ENCODE measurements around the gene CCDC69. TPM values are rescaled to one million over a fixed set of nuclear protein-coding genes. Genes with fewer than 3 reads are reported as not detected.
A peak's percentile ranks its signal among the peaks of the same experiment; 100 is the strongest.

CCDC69 gene
- total and polyA plus RNA-seq, 2 donors (not counting 1 experiment from before 2014, with no cell fraction given): 58.7 to 125 TPM

GRCh38 chr5:151243127-151243526 is 19.2 kb upstream of the CCDC69 start:
- Histone ChIP-seq H3K4me1 (ENCODE audit: control insufficient read depth in 2 of 2, insufficient read depth in 2 of 2, low read length in 2 of 2) (peaks cover 49 to 54% of the 10 kb centered on the region in 2 donors), H3K36me3 (replicated peaks in 1 of 2; ENCODE audit: control extremely low read depth in 1 of 2, control insufficient read depth in 1 of 2, extremely low read depth in 1 of 2, insufficient read depth in 2 of 2, low read length in 1 of 2) (no peaks in the 10 kb centered on the region), H3K9ac (ENCODE audit: low read length) (no peak overlapping the region), H4K20me1 (ENCODE audit: control insufficient read depth, insufficient read depth, low read length, poor library complexity, severe bottlenecking) (no peaks in the 10 kb centered on the region), H3K27me3 (replicated peaks in 1 of 4; ENCODE audit: control extremely low read depth in 1 of 4, control insufficient read depth in 3 of 4, insufficient read depth in 4 of 4, low read length in 3 of 4) (no peaks in the 10 kb centered on the region), H3K9me3 (ENCODE audit: control extremely low read depth in 1 of 3, control insufficient read depth in 2 of 3, insufficient read depth in 1 of 3, low read length in 2 of 3) (no peaks in the 10 kb centered on the region), H3K4me2 (replicated peaks; ENCODE audit: low read depth, low read length, poor library complexity, severe bottlenecking) (no peak overlapping the region), H3K4me3 (ENCODE audit: control extremely low read depth in 1 of 5, extremely low read depth in 1 of 5, insufficient read depth in 1 of 5, low read depth in 2 of 5, low read length in 4 of 5) (no peak overlapping the region), H3K79me2 (ENCODE audit: control insufficient read depth, insufficient read depth, low read length) (peaks cover 28% of the 10 kb centered on the region), H2AFZ (ENCODE audit: insufficient read depth, low read depth, low read length, poor library complexity, severe bottlenecking) (no peak overlapping the region), H3K27ac (ENCODE audit: low read length in 2 of 2) (no peak overlapping the region)
- Mint-ChIP-seq H3K4me1 (peaks cover 68% of the 10 kb centered on the region), H3K27ac (peak overlapping the region; percentile 3), H3K4me3 (peak overlapping the region; percentile 32), H3K27me3 (no peaks in the 10 kb centered on the region), H3K9me3 (ENCODE audit: insufficient read depth) (no peaks in the 10 kb centered on the region)
- no peak for ATAC-seq (ENCODE audit: low read depth)
- intact Hi-C loops (cut with micrococcal nuclease): no loop called here
- CTCF ChIA-PET: interaction anchor here (1.2 to 14.0 kb wide), 7 partner anchors 12 to 127 kb away, joined by 3 to 299 read pairs (median 42); partner anchors contain the start of gene CCDC69
- POLR2A ChIA-PET: no interaction called here
- no peak for DNase-seq
- TF ChIP-seq EZH2 (IDR thresholded peaks at IDR 0.05; ENCODE audit: borderline replicate concordance, insufficient read depth, low read depth, low read length, poor library complexity, severe bottlenecking) (no peak), CTCF (IDR thresholded peaks at IDR 0.05) (no peak)
- no CpG with 5 or more reads among the region's 4 CpGs for WGBS (ENCODE audit: insufficient coverage)

- WGBS (ENCODE audit: insufficient coverage): 67% methylated on average over 2 of the region's 2 CpGs
- H3K4me3 ChIP-seq (ENCODE audit: control extremely low read depth in 1 of 5, extremely low read depth in 1 of 5, insufficient read depth in 1 of 5, low read depth in 2 of 5, low read length in 4 of 5): no peak overlapping the region
- no peaks in the 10 kb centered on the region for H3K27me3 ChIP-seq (replicated peaks in 1 of 4; ENCODE audit: control extremely low read depth in 1 of 4, control insufficient read depth in 3 of 4, insufficient read depth in 4 of 4, low read length in 3 of 4)
- H3K9me3 ChIP-seq (ENCODE audit: control extremely low read depth in 1 of 3, control insufficient read depth in 2 of 3, insufficient read depth in 1 of 3, low read length in 2 of 3): no peaks in the 10 kb centered on the region
- intact Hi-C loops (cut with micrococcal nuclease): loop anchor here (1.0 kb wide), 1 partner anchor 11 kb away; no protein-coding TSS in a partner anchor
- DNase-seq: no peak
- H3K4me2 ChIP-seq (replicated peaks; ENCODE audit: low read depth, low read length, poor library complexity, severe bottlenecking): peak overlapping the region; percentile 46
- no peaks in the 10 kb centered on the region for H3K27me3 Mint-ChIP-seq
- H3K4me1 ChIP-seq (ENCODE audit: control insufficient read depth in 2 of 2, insufficient read depth in 2 of 2, low read length in 2 of 2): peaks cover 68% of the 10 kb centered on the region in 2 donors
- H3K27ac ChIP-seq (ENCODE audit: low read length in 2 of 2): peak overlapping the region in 1 of 2 donors; percentile 12
- H3K4me1 Mint-ChIP-seq: peaks cover 85% of the 10 kb centered on the region
- CTCF ChIA-PET: interaction anchor here (0.8 to 14.0 kb wide), 16 partner anchors 10 to 439 kb away, joined by 3 to 299 read pairs (median 13); partner anchors contain the start of genes CCDC69 and GM2A
- no peaks in the 10 kb centered on the region for H3K9me3 Mint-ChIP-seq (ENCODE audit: insufficient read depth)
- no peak for ATAC-seq (ENCODE audit: low read depth)
- no peak overlapping the region for H3K9ac ChIP-seq (ENCODE audit: low read length)
- no peak overlapping the region for H2AFZ ChIP-seq (ENCODE audit: insufficient read depth, low read depth, low read length, poor library complexity, severe bottlenecking)
- no peaks in the 10 kb centered on the region for H4K20me1 ChIP-seq (ENCODE audit: control insufficient read depth, insufficient read depth, low read length, poor library complexity, severe bottlenecking)
- no peaks in the 10 kb centered on the region for H3K36me3 ChIP-seq (replicated peaks in 1 of 2; ENCODE audit: control extremely low read depth in 1 of 2, control insufficient read depth in 1 of 2, extremely low read depth in 1 of 2, insufficient read depth in 2 of 2, low read length in 1 of 2)
- POLR2A ChIA-PET: interaction anchor here (0.7 to 1.0 kb wide), 5 partner anchors 10 to 159 kb away, joined by 3 to 9 read pairs (median 3); partner anchors contain the start of gene GM2A
- TF ChIP-seq EZH2 (IDR thresholded peaks at IDR 0.05; ENCODE audit: borderline replicate concordance, insufficient read depth, low read depth, low read length, poor library complexity, severe bottlenecking) (no peak), CTCF (IDR thresholded peaks at IDR 0.05) (no peak)
- H3K79me2 ChIP-seq (ENCODE audit: control insufficient read depth, insufficient read depth, low read length): peaks cover 28% of the 10 kb centered on the region
- peak overlapping the region; percentile 64 for H3K27ac Mint-ChIP-seq
- H3K4me3 Mint-ChIP-seq: peak overlapping the region; percentile 26
Observed at GRCh38 chr5:151240924-151241635, 17.2 kb upstream of the CCDC69 start.

Measured in B cell (primary cell).